Skeletal muscle cell (primary cell): ENCODE data around the gene PLCD3.
A peak's percentile ranks its signal among the peaks of the same experiment; 100 is the strongest.

Experiments used
- DNase-seq: peaks from one replicate; pipeline ENCODE4 v3.0.0-alpha.2; 2010; ENCODE audit warnings: low read depth
- H3K4me3 ChIP-seq: 2 replicates; pipeline ENCODE4 v1.5.1; 2011; ENCODE audit warnings: low read depth, mild to moderate bottlenecking, control low read depth, low read length, moderate library complexity

The PLCD3 gene

GRCh38 chr17:45090711-45091110 is 41.6 kb downstream of the PLCD3 start:
- no peak for DNase-seq
- no peak overlapping the region for H3K4me3 ChIP-seq

- H3K4me3 ChIP-seq = no peak overlapping the region
Measured at GRCh38 chr17:45088741-45089140, 43.6 kb downstream of the PLCD3 start.

GRCh38 chr17:45087978-45088377 is 44.3 kb downstream of the PLCD3 start:
- no peak for DNase-seq
- no peak overlapping the region for H3K4me3 ChIP-seq

More at GRCh38 chr17:45088741-45089140, 43.6 kb downstream of the PLCD3 start:
- no peak for DNase-seq

GRCh38 chr17:45087504-45087975 is 44.8 kb downstream of the PLCD3 start:
- no peak for DNase-seq
- H3K4me3 ChIP-seq = no peak overlapping the region

GRCh38 chr17:45086865-45087503 is 45.3 kb downstream of the PLCD3 start:
- H3K4me3 ChIP-seq = no peak overlapping the region
- DNase-seq = no peak

GRCh38 chr17:45086391-45086790 is 45.9 kb downstream of the PLCD3 start:
- no peak for DNase-seq
- H3K4me3 ChIP-seq = no peak overlapping the region

- no peak for DNase-seq
- H3K4me3 ChIP-seq = no peak overlapping the region
Measured at GRCh38 chr17:45081047-45081703, 51.1 kb downstream of the PLCD3 start.

- H3K4me3 ChIP-seq = no peak overlapping the region
- DNase-seq = no peak
Measured at GRCh38 chr17:45077643-45078042, 54.7 kb downstream of the PLCD3 start.

- peak; percentile 78 for DNase-seq
Measured at GRCh38 chr17:45073414-45074070, 58.8 kb downstream of the PLCD3 start.

GRCh38 chr17:45070809-45071208 is 61.5 kb downstream of the PLCD3 start:
- H3K4me3 ChIP-seq = no peak overlapping the region

More at GRCh38 chr17:45073414-45074070, 58.8 kb downstream of the PLCD3 start:
- no peak overlapping the region for H3K4me3 ChIP-seq

GRCh38 chr17:45070001-45070400 is 62.3 kb downstream of the PLCD3 start:
- H3K4me3 ChIP-seq = no peak overlapping the region
- no peak for DNase-seq

More at GRCh38 chr17:45070809-45071208, 61.5 kb downstream of the PLCD3 start:
- no peak for DNase-seq

- no peak for DNase-seq
- H3K4me3 ChIP-seq = no peak overlapping the region
Measured at GRCh38 chr17:45067637-45068036, 64.7 kb downstream of the PLCD3 start.

GRCh38 chr17:45063198-45063597 is 69.1 kb downstream of the PLCD3 start:
- no peak overlapping the region for H3K4me3 ChIP-seq
- DNase-seq = no peak

GRCh38 chr17:45061606-45062205 is 70.6 kb downstream of the PLCD3 start:
- DNase-seq = no peak
- H3K4me3 ChIP-seq = peak overlapping the region; percentile 77

GRCh38 chr17:45060797-45061605 is 71.3 kb downstream of the PLCD3 start, which contains the start of gene NMT1:
TSS of gene NMT1 (plus strand) at chr17:45061317. CDS start at chr17:45061330, 13 bp downstream.
- peak; percentile 97 for DNase-seq
- H3K4me3 ChIP-seq = peak within 1 kb of the TSS; percentile 77

- peak overlapping the region; percentile 77 for H3K4me3 ChIP-seq
- DNase-seq = no peak
Measured at GRCh38 chr17:45060382-45060796, 71.9 kb downstream of the PLCD3 start.
